GM10266 (cell line): Measurements from ENCODE around the gene AHR.
"Not testable (repeated sequence)": the region's sequence is repeated elsewhere in the genome, so short reads cannot be mapped to it uniquely, and the experiment has no call there.

Experiments
- DNase-seq: peaks from one replicate; pipeline ENCODE4 v3.0.0; 2012; ENCODE audit errors: extremely low spot score
- CTCF ChIP-seq: IDR thresholded peaks from 2 replicates; pipeline ENCODE4 v1.5.1; 2012; ENCODE audit warnings: mild to moderate bottlenecking, low read depth; ENCODE audit not compliant: control insufficient read depth, insufficient read depth; ENCODE audit errors: missing control alignments

The AHR gene

GRCh38 chr7:17374654-17375053 is 76.2 kb downstream of the AHR start:
- no peak for DNase-seq
- TF ChIP-seq CTCF = no peak

GRCh38 chr7:17376595-17376994 is 78.1 kb downstream of the AHR start:
- no peak for DNase-seq
- no peak for TF ChIP-seq CTCF

- TF ChIP-seq CTCF = no peak
- no peak for DNase-seq
Measured at GRCh38 chr7:17380736-17381662, 82.5 kb downstream of the AHR start.

GRCh38 chr7:17382408-17383354 is 84.2 kb downstream of the AHR start:
- DNase-seq = not testable (repeated sequence)

GRCh38 chr7:17384400-17384799 is 85.9 kb downstream of the AHR start:
- no peak for DNase-seq
- no peak for TF ChIP-seq CTCF

- TF ChIP-seq CTCF = no peak
Measured at GRCh38 chr7:17385612-17386011, 87.2 kb downstream of the AHR start.

GRCh38 chr7:17390392-17390791 is 91.9 kb downstream of the AHR start:
- no peak for TF ChIP-seq CTCF
- no peak for DNase-seq

More at GRCh38 chr7:17385612-17386011, 87.2 kb downstream of the AHR start:
- no peak for DNase-seq
